ENCODE results near the gene TP63. TPM values are rescaled to one million over a fixed set of nuclear protein-coding genes. Genes with fewer than 3 reads are reported as not detected.

TP63 gene
- polyA plus RNA-seq, 3 donors = not detected

GRCh38 chr3:189901481-189901880 is 270.3 kb downstream of the TP63 start:
- Histone ChIP-seq H3K4me2 (replicated peaks; ENCODE audit: extremely low read depth, low read length, poor library complexity, severe bottlenecking) (no peak overlapping the region), H3K36me3 (replicated peaks in 1 of 2; ENCODE audit: control insufficient read depth in 1 of 2, insufficient read depth in 2 of 2, low read length in 2 of 2) (no peaks in the 10 kb centered on the region), H3K27me3 (ENCODE audit: control insufficient read depth in 2 of 2, insufficient read depth in 2 of 2, low read length in 2 of 2) (no peaks in the 10 kb centered on the region), H3K27ac (ENCODE audit: low read depth in 1 of 2, low read length in 2 of 2) (no peak overlapping the region), H3K79me2 (ENCODE audit: insufficient read depth, low read length) (no peaks in the 10 kb centered on the region), H3K4me3 (replicated peaks in 1 of 3; ENCODE audit: low read depth in 2 of 3, low read length in 3 of 3) (no peak overlapping the region), H3K9me3 (replicated peaks in 1 of 2; ENCODE audit: control insufficient read depth in 1 of 2, insufficient read depth in 1 of 2, low read length in 2 of 2) (no peaks in the 10 kb centered on the region), H4K20me1 (ENCODE audit: insufficient read depth, low read length) (no peaks in the 10 kb centered on the region), H3K4me1 (ENCODE audit: control insufficient read depth in 1 of 2, insufficient read depth in 2 of 2, low read length in 2 of 2) (no peaks in the 10 kb centered on the region), H2AFZ (ENCODE audit: insufficient read depth, low read depth, low read length, poor library complexity, severe bottlenecking) (no peak overlapping the region), H3K9ac (ENCODE audit: insufficient read depth, low read length, poor library complexity, severe bottlenecking) (no peak overlapping the region)
- Mint-ChIP-seq H3K4me1 (peaks cover 3% of the 10 kb centered on the region), H3K9me3 (peaks cover 0 to 7% (median 2%) of the 10 kb centered on the region in 7 donors), H3K27ac (no peak overlapping the region), H3K27me3 (ENCODE audit: low read depth in 3 of 3) (no peaks in the 10 kb centered on the region), H3K36me3 (no peaks in the 10 kb centered on the region), H3K4me3 (no peak overlapping the region)
- intact Hi-C loops (cut with micrococcal nuclease) = no loop called here
- DNase-seq = no peak
- TF ChIP-seq, protein P1, sequence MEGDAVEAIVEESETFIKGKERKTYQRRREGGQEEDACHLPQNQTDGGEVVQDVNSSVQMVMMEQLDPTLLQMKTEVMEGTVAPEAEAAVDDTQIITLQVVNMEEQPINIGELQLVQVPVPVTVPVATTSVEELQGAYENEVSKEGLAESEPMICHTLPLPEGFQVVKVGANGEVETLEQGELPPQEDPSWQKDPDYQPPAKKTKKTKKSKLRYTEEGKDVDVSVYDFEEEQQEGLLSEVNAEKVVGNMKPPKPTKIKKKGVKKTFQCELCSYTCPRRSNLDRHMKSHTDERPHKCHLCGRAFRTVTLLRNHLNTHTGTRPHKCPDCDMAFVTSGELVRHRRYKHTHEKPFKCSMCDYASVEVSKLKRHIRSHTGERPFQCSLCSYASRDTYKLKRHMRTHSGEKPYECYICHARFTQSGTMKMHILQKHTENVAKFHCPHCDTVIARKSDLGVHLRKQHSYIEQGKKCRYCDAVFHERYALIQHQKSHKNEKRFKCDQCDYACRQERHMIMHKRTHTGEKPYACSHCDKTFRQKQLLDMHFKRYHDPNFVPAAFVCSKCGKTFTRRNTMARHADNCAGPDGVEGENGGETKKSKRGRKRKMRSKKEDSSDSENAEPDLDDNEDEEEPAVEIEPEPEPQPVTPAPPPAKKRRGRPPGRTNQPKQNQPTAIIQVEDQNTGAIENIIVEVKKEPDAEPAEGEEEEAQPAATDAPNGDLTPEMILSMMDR (IDR thresholded peaks at IDR 0.05) = no peak
- WGBS (ENCODE audit: insufficient coverage) = 100% methylated on average over 1 of the region's 6 CpGs

GRCh38 chr3:189902230-189903186 is 271.3 kb downstream of the TP63 start:
- no peak overlapping the region for H3K27ac Mint-ChIP-seq
- no peaks in the 10 kb centered on the region for H3K36me3 Mint-ChIP-seq
- peaks cover 0 to 12% (median 4%) of the 10 kb centered on the region in 7 donors for H3K9me3 Mint-ChIP-seq
- no peaks in the 10 kb centered on the region for H3K4me1 ChIP-seq (ENCODE audit: control insufficient read depth in 1 of 2, insufficient read depth in 2 of 2, low read length in 2 of 2)
- no peaks in the 10 kb centered on the region for H4K20me1 ChIP-seq (ENCODE audit: insufficient read depth, low read length)
- H2AFZ ChIP-seq (ENCODE audit: insufficient read depth, low read depth, low read length, poor library complexity, severe bottlenecking) = no peak overlapping the region
- TF ChIP-seq, protein P1 (IDR thresholded peaks at IDR 0.05) = no peak
- no peaks in the 10 kb centered on the region for H3K27me3 ChIP-seq (ENCODE audit: control insufficient read depth in 2 of 2, insufficient read depth in 2 of 2, low read length in 2 of 2)
- no peaks in the 10 kb centered on the region for H3K9me3 ChIP-seq (replicated peaks in 1 of 2; ENCODE audit: control insufficient read depth in 1 of 2, insufficient read depth in 1 of 2, low read length in 2 of 2)
- DNase-seq = no peak
- H3K4me3 Mint-ChIP-seq = no peak overlapping the region
- no peak overlapping the region for H3K27ac ChIP-seq (ENCODE audit: low read depth in 1 of 2, low read length in 2 of 2)
- intact Hi-C loops (cut with micrococcal nuclease) = no loop called here
- H3K79me2 ChIP-seq (ENCODE audit: insufficient read depth, low read length) = no peaks in the 10 kb centered on the region
- no peak overlapping the region for H3K4me3 ChIP-seq (replicated peaks in 1 of 3; ENCODE audit: low read depth in 2 of 3, low read length in 3 of 3)
- no peaks in the 10 kb centered on the region for H3K27me3 Mint-ChIP-seq (ENCODE audit: low read depth in 3 of 3)
- no peak overlapping the region for H3K4me2 ChIP-seq (replicated peaks; ENCODE audit: extremely low read depth, low read length, poor library complexity, severe bottlenecking)
- WGBS (ENCODE audit: insufficient coverage) = 90% methylated on average over 2 of the region's 2 CpGs
- H3K36me3 ChIP-seq (replicated peaks in 1 of 2; ENCODE audit: control insufficient read depth in 1 of 2, insufficient read depth in 2 of 2, low read length in 2 of 2) = no peaks in the 10 kb centered on the region
- peaks cover 3% of the 10 kb centered on the region for H3K4me1 Mint-ChIP-seq
- no peak overlapping the region for H3K9ac ChIP-seq (ENCODE audit: insufficient read depth, low read length, poor library complexity, severe bottlenecking)

Measured in CD14-positive monocyte (primary cell).